Stimulated activated CD4-positive, alpha-beta T cell treated with anti-CD3 and anti-CD28 coated beads, TNF-alpha, amount 100 ng/mL, for 4 hours (primary cell): ENCODE measurements around the gene GUCD1.
A peak's percentile ranks its signal among the peaks of the same experiment; 100 is the strongest.

Experiments
- DNase-seq, 3 experiments: peaks; one replicate each; pipeline ENCODE4 v3.0.0-alpha.2; 2020; ENCODE audit warnings: low read depth in 3 of 3

The GUCD1 gene

GRCh38 chr22:24529898-24530297 lies 25.0 kb downstream of the GUCD1 start:
- no peak for DNase-seq

DNA sequence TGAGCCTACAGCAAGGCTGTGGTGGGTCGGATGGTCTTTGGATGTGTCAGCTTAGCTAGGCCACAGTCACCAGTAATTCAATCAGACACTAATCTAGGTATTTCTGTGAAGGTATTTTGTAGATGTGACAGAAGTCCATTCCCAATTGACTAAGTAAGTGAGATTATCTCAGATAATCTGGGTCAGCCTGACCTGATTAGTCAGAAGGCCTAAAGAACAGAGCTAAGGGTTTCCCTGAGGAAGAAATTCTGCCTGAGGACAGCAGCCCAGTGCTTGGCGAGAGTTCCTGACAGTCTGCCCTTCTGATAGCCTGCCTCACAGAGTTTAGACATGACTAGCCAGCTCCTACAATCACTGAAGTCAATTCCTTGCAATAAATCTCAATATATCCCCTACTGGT lies 28.7 kb downstream of the GUCD1 start:
- DNase-seq, result no peak

GRCh38 chr22:24525416-24526037 lies 29.4 kb downstream of the GUCD1 start:
- peak; percentile 45 to 68 (median 62) for DNase-seq

- no peak for DNase-seq
Measured at GRCh38 chr22:24523873-24524272, 31.1 kb downstream of the GUCD1 start.

DNA sequence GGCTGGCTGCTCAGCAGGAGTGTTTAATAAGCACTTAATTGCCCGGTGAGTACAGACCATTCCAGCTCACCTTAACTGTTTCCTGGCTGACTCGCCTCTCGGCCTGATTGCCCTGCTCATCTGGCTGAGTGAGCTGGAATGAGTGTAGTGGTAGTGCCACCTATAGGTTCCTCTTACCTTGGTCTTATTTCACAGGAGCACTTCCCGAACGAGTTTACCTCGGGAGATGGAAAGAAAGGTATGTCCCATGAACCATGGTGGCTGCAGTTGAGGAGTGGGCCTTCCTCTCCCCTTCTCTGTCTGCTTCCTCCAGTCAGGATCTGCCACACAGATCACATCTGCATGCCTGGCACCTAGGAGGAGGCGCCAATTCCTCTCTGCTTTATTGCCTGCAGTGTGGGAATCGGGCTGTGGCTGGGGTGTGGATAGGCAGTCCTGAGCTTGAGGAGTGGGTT lies 33.1 kb downstream of the GUCD1 start:
- DNase-seq, result peak in 2 of 3 experiments; percentile 6 to 9

DNA sequence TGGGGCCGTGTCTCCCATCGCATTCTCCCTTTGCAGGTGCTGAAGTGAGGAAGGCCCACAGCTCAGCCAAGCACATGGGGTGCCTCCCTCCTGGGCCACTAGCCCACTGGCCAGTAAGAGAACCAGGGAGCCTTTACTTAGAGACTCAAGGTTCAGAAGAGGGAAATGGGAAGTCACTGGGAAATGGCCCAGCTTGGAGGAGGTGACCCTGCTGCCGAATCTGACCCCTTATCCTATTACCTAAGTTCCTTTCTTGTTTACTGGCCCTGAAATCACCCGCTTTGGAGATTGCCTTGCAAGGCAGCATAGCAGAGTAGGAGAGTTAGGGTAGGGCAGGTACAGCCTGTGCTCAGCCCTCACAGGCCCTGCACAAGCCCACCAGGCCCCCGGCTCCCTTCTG lies 35.4 kb downstream of the GUCD1 start:
- no peak for DNase-seq

- no peak for DNase-seq
Measured at GRCh38 chr22:24518771-24519485, 36.0 kb downstream of the GUCD1 start.

- no peak for DNase-seq
Measured at GRCh38 chr22:24518228-24518627, 36.7 kb downstream of the GUCD1 start.

DNA sequence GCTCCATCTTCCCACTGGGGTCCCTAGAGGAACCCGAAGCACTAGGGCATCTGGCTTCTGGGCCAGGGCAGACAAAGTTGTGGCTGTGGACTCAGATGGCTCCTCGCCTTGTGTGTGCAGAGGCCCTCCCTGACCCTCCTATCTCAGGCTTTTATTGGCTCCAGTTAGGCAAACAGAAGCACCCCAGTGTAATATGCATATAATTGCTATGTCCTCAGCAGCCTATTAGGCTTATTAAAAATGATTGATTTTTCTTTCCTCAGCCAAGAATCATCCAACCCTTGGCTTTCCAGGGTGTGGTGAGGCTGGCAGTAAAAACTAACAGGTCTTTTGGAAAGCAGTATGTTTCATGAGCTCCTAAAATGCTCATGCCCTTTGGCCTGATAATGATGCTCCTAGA lies 37.5 kb downstream of the GUCD1 start:
- DNase-seq, result no peak

GRCh38 chr22:24516301-24516737 lies 38.6 kb downstream of the GUCD1 start:
- DNase-seq, result no peak

DNA sequence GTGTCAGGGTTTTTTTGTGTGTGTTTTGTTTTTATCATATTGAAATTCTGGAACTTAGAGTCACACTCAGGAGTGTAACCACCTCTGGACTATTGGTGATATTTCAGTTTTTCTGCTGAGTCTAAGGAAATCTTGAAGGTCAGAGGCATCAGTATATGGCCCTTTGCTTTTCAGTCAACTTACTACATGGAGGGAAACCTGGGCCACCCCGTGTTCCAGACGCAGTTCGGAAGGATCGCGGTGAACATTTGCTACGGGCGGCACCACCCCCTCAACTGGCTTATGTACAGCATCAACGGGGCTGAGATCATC lies 40.0 kb downstream of the GUCD1 start:
- DNase-seq, result no peak

DNA sequence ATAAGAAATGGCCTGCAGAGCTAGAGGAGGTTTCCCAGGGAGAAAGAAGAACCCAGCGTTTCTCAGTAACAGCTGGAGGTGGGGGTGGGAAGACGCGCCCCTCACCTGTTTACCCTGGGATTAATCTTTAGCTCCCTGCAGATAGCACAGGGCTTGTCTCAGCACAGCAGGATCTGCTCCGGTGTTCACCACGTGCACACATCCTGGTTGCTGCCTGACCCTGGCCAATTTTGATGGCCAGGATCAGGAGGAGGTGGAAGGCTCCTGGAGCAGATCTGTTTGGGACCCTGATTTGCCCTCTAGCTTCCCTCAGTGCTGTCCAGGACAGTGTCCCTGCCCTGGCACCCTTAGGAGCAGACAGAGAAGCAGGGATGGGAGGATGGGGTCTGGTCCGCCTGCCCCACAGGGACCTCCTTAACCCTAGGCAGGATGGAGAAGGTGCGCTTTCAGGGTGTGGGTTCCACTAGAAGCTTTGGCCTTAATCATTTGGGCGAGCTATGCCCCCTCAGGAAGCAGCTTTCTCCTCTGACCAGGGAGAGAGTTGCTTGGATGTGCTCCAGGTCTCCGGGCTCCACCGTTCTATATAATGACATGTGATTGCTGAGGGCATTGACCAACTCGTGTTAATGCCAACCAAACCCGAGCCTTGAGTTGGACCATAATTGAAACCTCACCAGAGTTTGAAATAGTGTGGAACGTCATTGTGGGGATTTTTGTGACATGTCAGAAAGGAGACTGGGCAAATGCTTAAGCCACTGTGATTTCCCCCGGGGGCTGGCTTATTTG lies 40.5 kb downstream of the GUCD1 start:
- no peak for DNase-seq

DNA sequence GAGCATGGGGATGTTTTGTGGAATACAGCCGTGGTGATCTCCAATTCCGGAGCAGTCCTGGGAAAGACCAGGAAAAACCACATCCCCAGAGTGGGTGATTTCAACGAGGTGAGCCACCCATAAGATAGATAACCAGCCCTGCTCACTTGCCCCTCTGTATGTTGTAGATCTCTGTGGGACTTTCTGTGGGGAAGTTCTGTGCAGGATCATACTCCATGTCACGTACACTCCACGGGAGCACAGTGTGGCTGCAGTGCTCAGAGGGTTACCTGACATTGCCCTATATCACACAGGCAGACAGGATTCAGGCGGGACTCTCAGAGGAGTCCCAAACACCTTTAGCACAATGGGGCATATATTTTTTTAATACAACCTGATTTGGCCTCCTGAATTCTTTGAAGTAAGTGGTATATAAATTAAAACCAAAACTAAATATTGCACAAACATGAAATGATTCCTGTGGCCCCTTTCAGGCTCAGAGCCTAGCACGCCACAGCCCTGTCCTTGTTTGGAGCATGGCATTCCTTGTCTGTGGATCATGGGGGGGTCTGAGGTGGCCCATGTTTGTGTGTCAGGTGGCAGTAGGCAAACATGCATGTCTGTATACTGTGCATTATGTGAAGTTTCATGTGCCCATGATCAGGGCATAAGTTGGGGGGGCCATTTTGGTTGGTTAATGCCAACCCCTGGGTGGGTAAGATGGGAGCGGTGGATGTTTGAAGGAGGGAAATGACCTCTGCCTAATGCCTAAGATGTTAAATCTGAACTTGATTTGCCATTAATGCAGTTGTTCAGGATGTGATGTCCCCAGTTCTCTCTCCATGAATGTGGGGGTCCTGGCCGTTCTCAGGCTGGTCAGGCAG lies 41.3 kb downstream of the GUCD1 start:
- no peak for DNase-seq

DNA sequence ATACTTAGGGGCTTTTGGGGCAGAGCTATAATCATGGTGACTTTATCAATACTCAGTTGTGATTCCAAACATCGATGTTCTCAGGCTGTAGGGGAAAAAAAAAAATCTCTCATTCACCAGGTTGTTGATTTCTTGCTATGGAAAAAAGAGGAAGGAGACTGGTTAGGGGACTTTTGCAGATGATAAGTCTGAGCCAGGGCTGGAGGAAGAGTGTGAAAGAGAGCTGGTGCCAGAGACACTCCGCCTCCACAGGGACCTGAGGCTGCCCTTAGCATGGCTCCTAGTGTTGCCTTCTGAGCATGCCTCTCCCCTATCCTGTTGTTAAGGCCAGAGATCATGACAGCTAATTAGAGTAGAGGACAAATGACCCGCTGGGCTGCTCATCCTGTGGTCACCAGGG lies 42.9 kb downstream of the GUCD1 start:
- no peak for DNase-seq

- no peak for DNase-seq
Measured at GRCh38 chr22:24510637-24511625, 44.0 kb downstream of the GUCD1 start.

DNA sequence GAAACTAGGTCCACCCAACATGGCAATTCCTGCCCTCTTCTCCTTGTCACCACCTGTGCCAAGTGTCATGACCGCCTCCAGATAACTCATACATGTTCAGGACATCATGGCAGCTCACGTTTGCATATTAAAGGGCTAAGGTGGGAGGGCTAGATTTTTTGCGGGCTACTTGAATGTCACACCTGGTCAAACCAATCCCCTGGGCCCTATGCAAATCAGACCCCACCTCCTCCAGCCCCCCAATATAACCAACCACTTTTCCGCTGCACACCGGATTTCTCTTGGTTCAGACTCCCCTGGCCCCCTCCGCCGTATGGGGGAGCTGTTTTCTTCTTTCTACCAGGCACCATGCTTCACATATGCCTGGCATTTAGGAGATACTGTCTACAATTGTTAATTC lies 47.2 kb downstream of the GUCD1 start:
- no peak for DNase-seq

- no peak for DNase-seq
Measured at GRCh38 chr22:24506802-24507438, 48.0 kb downstream of the GUCD1 start.

DNA sequence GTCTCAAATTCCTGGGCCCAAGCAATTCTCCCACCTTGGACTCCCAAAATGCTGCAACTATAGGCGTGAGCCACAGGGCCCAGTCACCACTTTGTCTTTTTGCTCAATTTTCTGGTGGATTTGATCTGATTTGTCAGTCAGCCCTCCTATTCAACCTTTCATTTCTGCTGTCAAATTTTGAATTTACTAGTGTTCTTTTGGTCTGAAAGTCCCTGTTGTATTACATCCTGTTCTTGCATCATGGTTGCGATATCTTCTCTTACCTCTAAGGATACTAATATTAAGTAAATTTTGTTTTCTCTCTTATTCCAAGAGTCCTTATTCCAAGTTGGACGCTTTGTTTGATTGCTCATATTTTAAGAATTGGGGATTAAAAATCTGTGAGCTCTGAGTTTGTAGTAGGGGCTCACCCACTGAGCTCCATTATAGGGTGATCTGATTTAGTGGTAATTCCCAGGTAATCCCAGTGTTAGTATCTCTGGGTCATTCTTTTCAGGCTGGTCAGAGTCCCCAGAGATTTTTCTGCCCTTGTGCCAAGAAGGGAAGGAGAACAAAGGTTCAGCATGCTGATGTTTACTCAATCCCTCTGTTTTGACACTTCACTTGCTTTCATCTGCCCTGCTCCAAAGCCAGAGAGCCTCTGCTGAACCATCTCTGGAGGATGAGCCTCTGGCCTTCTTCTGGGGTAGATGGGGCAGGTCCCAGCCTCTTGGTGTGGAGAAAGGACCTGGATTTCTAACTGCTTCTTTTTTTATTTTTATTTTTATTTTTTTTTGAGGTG lies 49.8 kb downstream of the GUCD1 start:
- DNase-seq, result no peak

GRCh38 chr22:24504540-24504939 lies 50.4 kb downstream of the GUCD1 start:
- no peak for DNase-seq
